HFF-Myc (cell line): Measurements from ENCODE around the gene YAE1.

Experiments
- DNase-seq: peaks from one replicate; pipeline ENCODE4 v3.0.0-alpha.2; 2011; ENCODE audit warnings: low read depth; ENCODE audit errors: extremely low read depth
- H3K4me3 ChIP-seq: replicated peaks from 2 replicates; pipeline ENCODE4 v1.5.1; 2011; ENCODE audit warnings: low read depth, mild to moderate bottlenecking, control low read depth, low read length
- CTCF ChIP-seq: IDR thresholded peaks from 2 replicates; pipeline ENCODE4 v1.5.1; 2012; ENCODE audit warnings: mild to moderate bottlenecking, low read depth, low read length, control low read depth; ENCODE audit errors: missing control alignments

Gene YAE1

GRCh38 chr7:39547336-39547735 is 18.9 kb upstream of the YAE1 start:
- DNase-seq: no peak
- TF ChIP-seq CTCF: no peak
- H3K4me3 ChIP-seq: no peak overlapping the region

GRCh38 chr7:39550411-39550810 is 15.8 kb upstream of the YAE1 start:
- no peak for TF ChIP-seq CTCF
- DNase-seq: no peak

GRCh38 chr7:39553436-39553835 is 12.8 kb upstream of the YAE1 start:
- no peak overlapping the region for H3K4me3 ChIP-seq
- TF ChIP-seq CTCF: no peak
- DNase-seq: no peak

More at GRCh38 chr7:39550411-39550810, 15.8 kb upstream of the YAE1 start:
- H3K4me3 ChIP-seq: no peak overlapping the region

GRCh38 chr7:39554583-39555165 is 11.5 kb upstream of the YAE1 start:
- no peak for TF ChIP-seq CTCF
- no peak for DNase-seq
- no peak overlapping the region for H3K4me3 ChIP-seq

- DNase-seq: no peak
- TF ChIP-seq CTCF: no peak
- H3K4me3 ChIP-seq: no peak overlapping the region
Observed at GRCh38 chr7:39557222-39557621, 9.0 kb upstream of the YAE1 start.

GRCh38 chr7:39557911-39558310 is 8.3 kb upstream of the YAE1 start:
- no peak for DNase-seq
- TF ChIP-seq CTCF: no peak
- no peak overlapping the region for H3K4me3 ChIP-seq

- DNase-seq: no peak
- no peak overlapping the region for H3K4me3 ChIP-seq
- no peak for TF ChIP-seq CTCF
Observed at GRCh38 chr7:39560408-39560807, 5.8 kb upstream of the YAE1 start.
